ENCODE data around the gene TRAK2. TPM values are rescaled to one million over a fixed set of nuclear protein-coding genes. Genes with fewer than 3 reads are reported as not detected.

Gene TRAK2
- total RNA-seq, 1 experiment from 2014 or later, result 12.8 TPM

- Mint-ChIP-seq H3K27ac (no peak overlapping the region), H3K9me3 (no peaks in the 10 kb centered on the region), H3K36me3 (no peaks in the 10 kb centered on the region), H3K27me3 (ENCODE audit: low read depth) (no peaks in the 10 kb centered on the region), H3K4me1 (peaks cover 7% of the 10 kb centered on the region), H3K4me3 (no peak overlapping the region)
- CTCF ChIA-PET, result no interaction called here
- ATAC-seq (no peak), DNase-seq (ENCODE audit: low spot score) (no peak)
- TF ChIP-seq MAX (CRISPR knock-in tag; IDR thresholded peaks at IDR 0.05), result no peak
- POLR2A ChIA-PET, result no interaction called here
Measured at GRCh38 chr2:201415149-201415548, 36.1 kb downstream of the TRAK2 start.

GRCh38 chr2:201414099-201415023 is 36.9 kb downstream of the TRAK2 start:
- POLR2A ChIA-PET, result no interaction called here
- Mint-ChIP-seq H3K4me1 (peaks cover 7% of the 10 kb centered on the region), H3K4me3 (no peak overlapping the region), H3K27me3 (ENCODE audit: low read depth) (no peaks in the 10 kb centered on the region), H3K9me3 (no peaks in the 10 kb centered on the region), H3K36me3 (no peaks in the 10 kb centered on the region), H3K27ac (no peak overlapping the region)
- ATAC-seq, result no peak
- no peak for DNase-seq (ENCODE audit: low spot score)
- CTCF ChIA-PET, result interaction anchor here (0.6 kb wide), 1 partner anchor 182 kb away, joined by 3 read pairs; no protein-coding TSS in a partner anchor
- TF ChIP-seq, protein P1, sequence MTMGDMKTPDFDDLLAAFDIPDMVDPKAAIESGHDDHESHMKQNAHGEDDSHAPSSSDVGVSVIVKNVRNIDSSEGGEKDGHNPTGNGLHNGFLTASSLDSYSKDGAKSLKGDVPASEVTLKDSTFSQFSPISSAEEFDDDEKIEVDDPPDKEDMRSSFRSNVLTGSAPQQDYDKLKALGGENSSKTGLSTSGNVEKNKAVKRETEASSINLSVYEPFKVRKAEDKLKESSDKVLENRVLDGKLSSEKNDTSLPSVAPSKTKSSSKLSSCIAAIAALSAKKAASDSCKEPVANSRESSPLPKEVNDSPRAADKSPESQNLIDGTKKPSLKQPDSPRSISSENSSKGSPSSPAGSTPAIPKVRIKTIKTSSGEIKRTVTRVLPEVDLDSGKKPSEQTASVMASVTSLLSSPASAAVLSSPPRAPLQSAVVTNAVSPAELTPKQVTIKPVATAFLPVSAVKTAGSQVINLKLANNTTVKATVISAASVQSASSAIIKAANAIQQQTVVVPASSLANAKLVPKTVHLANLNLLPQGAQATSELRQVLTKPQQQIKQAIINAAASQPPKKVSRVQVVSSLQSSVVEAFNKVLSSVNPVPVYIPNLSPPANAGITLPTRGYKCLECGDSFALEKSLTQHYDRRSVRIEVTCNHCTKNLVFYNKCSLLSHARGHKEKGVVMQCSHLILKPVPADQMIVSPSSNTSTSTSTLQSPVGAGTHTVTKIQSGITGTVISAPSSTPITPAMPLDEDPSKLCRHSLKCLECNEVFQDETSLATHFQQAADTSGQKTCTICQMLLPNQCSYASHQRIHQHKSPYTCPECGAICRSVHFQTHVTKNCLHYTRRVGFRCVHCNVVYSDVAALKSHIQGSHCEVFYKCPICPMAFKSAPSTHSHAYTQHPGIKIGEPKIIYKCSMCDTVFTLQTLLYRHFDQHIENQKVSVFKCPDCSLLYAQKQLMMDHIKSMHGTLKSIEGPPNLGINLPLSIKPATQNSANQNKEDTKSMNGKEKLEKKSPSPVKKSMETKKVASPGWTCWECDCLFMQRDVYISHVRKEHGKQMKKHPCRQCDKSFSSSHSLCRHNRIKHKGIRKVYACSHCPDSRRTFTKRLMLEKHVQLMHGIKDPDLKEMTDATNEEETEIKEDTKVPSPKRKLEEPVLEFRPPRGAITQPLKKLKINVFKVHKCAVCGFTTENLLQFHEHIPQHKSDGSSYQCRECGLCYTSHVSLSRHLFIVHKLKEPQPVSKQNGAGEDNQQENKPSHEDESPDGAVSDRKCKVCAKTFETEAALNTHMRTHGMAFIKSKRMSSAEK (CRISPR knock-in tag; IDR thresholded peaks at IDR 0.05; ENCODE audit: borderline replicate concordance), result no peak
- TF ChIP-seq IRF2 (CRISPR knock-in tag; IDR thresholded peaks at IDR 0.05; ENCODE audit: borderline replicate concordance, low read depth) (no peak), ZBTB21 (CRISPR knock-in tag; IDR thresholded peaks at IDR 0.05; ENCODE audit: borderline replicate concordance) (no peak), ZNF232 (CRISPR knock-in tag; IDR thresholded peaks at IDR 0.05) (no peak), ZNF281 (CRISPR knock-in tag; IDR thresholded peaks at IDR 0.05) (no peak), SMAD4 (CRISPR knock-in tag; IDR thresholded peaks at IDR 0.05) (no peak), MXD4 (CRISPR knock-in tag; IDR thresholded peaks at IDR 0.05; ENCODE audit: borderline replicate concordance) (no peak), HMGA2 (CRISPR knock-in tag; IDR thresholded peaks at IDR 0.05) (no peak), GTF2I (CRISPR knock-in tag; conservative IDR thresholded peaks at IDR 0.05) (no peak), TP53 (CRISPR knock-in tag; IDR thresholded peaks at IDR 0.05) (no peak), USF1 (CRISPR knock-in tag; IDR thresholded peaks at IDR 0.05) (no peak), TCF7 (CRISPR knock-in tag; IDR thresholded peaks at IDR 0.05; ENCODE audit: low read depth) (no peak), MAX (CRISPR knock-in tag; IDR thresholded peaks at IDR 0.05) (no peak), JAZF1 (CRISPR knock-in tag; IDR thresholded peaks at IDR 0.05) (no peak), GABPB1 (CRISPR knock-in tag; IDR thresholded peaks at IDR 0.05) (no peak), ATF1 (CRISPR knock-in tag; IDR thresholded peaks at IDR 0.05) (no peak)
- TF ChIP-seq, protein P2, sequence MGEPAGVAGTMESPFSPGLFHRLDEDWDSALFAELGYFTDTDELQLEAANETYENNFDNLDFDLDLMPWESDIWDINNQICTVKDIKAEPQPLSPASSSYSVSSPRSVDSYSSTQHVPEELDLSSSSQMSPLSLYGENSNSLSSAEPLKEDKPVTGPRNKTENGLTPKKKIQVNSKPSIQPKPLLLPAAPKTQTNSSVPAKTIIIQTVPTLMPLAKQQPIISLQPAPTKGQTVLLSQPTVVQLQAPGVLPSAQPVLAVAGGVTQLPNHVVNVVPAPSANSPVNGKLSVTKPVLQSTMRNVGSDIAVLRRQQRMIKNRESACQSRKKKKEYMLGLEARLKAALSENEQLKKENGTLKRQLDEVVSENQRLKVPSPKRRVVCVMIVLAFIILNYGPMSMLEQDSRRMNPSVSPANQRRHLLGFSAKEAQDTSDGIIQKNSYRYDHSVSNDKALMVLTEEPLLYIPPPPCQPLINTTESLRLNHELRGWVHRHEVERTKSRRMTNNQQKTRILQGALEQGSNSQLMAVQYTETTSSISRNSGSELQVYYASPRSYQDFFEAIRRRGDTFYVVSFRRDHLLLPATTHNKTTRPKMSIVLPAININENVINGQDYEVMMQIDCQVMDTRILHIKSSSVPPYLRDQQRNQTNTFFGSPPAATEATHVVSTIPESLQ (CRISPR knock-in tag; IDR thresholded peaks at IDR 0.05), result no peak

Measured in WTC11 (cell line).